ENCODE results near the gene GJA5.
A peak's percentile ranks its signal among the peaks of the same experiment; 100 is the strongest.

Gene GJA5

GRCh38 chr1:147773215-147773715 is 12.9 kb upstream of the GJA5 start:
- ATAC-seq, result no peak
- no peak overlapping the region for H3K27ac Mint-ChIP-seq
- H3K9me3 Mint-ChIP-seq, result no peaks in the 10 kb centered on the region
- peaks cover 28% of the 10 kb centered on the region for H3K4me1 Mint-ChIP-seq
- no peaks in the 10 kb centered on the region for H3K36me3 Mint-ChIP-seq
- peaks cover 58% of the 10 kb centered on the region for H3K27me3 Mint-ChIP-seq
- no peak overlapping the region for H3K4me3 Mint-ChIP-seq

GRCh38 chr1:147772570-147772969 is 12.2 kb upstream of the GJA5 start:
- Mint-ChIP-seq H3K36me3 (no peaks in the 10 kb centered on the region), H3K4me3 (no peak overlapping the region), H3K27me3 (peaks cover 51% of the 10 kb centered on the region), H3K9me3 (no peaks in the 10 kb centered on the region), H3K27ac (no peak overlapping the region), H3K4me1 (peaks cover 28% of the 10 kb centered on the region)
- ATAC-seq, result no peak

GRCh38 chr1:147771226-147772125 is 11.1 kb upstream of the GJA5 start:
- H3K9me3 Mint-ChIP-seq, result no peaks in the 10 kb centered on the region
- peaks cover 49% of the 10 kb centered on the region for H3K27me3 Mint-ChIP-seq
- peak; percentile 77 for ATAC-seq
- H3K4me1 Mint-ChIP-seq, result peaks cover 28% of the 10 kb centered on the region
- H3K4me3 Mint-ChIP-seq, result no peak overlapping the region
- no peaks in the 10 kb centered on the region for H3K36me3 Mint-ChIP-seq
- H3K27ac Mint-ChIP-seq, result peak overlapping the region; percentile 49

- Mint-ChIP-seq H3K9me3 (no peaks in the 10 kb centered on the region), H3K27ac (no peak overlapping the region), H3K27me3 (peaks cover 42% of the 10 kb centered on the region), H3K4me1 (peaks cover 28% of the 10 kb centered on the region), H3K36me3 (no peaks in the 10 kb centered on the region), H3K4me3 (no peak overlapping the region)
- no peak for ATAC-seq
Measured at GRCh38 chr1:147769106-147769505, 8.7 kb upstream of the GJA5 start.

GRCh38 chr1:147768582-147768981 is 8.2 kb upstream of the GJA5 start:
- no peak overlapping the region for H3K27ac Mint-ChIP-seq
- ATAC-seq, result no peak

GRCh38 chr1:147768101-147768500 is 7.7 kb upstream of the GJA5 start:
- Mint-ChIP-seq H3K4me3 (no peak overlapping the region), H3K4me1 (peaks cover 23% of the 10 kb centered on the region), H3K27ac (no peak overlapping the region), H3K27me3 (peaks cover 32% of the 10 kb centered on the region), H3K36me3 (no peaks in the 10 kb centered on the region), H3K9me3 (no peaks in the 10 kb centered on the region)
- ATAC-seq, result no peak

More at GRCh38 chr1:147768582-147768981, 8.2 kb upstream of the GJA5 start:
- Mint-ChIP-seq H3K27me3 (peaks cover 37% of the 10 kb centered on the region), H3K4me3 (no peak overlapping the region), H3K9me3 (no peaks in the 10 kb centered on the region), H3K4me1 (peaks cover 26% of the 10 kb centered on the region), H3K36me3 (no peaks in the 10 kb centered on the region)

- H3K36me3 Mint-ChIP-seq, result no peaks in the 10 kb centered on the region
- peak overlapping the region; percentile 2 for H3K27ac Mint-ChIP-seq
- ATAC-seq, result no peak
- H3K9me3 Mint-ChIP-seq, result no peaks in the 10 kb centered on the region
- no peak overlapping the region for H3K4me3 Mint-ChIP-seq
- H3K4me1 Mint-ChIP-seq, result peaks cover 27% of the 10 kb centered on the region
- no peaks in the 10 kb centered on the region for H3K27me3 Mint-ChIP-seq
Measured at GRCh38 chr1:147762233-147763024, 2.0 kb upstream of the GJA5 start.

GRCh38 chr1:147758379-147759100 is 1.9 kb downstream of the GJA5 start:
- H3K27ac Mint-ChIP-seq, result no peak overlapping the region
- no peak for ATAC-seq

GRCh38 chr1:147757015-147757990 is 3.1 kb downstream of the GJA5 start:
- Mint-ChIP-seq H3K4me3 (no peak overlapping the region), H3K27me3 (no peaks in the 10 kb centered on the region), H3K4me1 (peaks cover 17% of the 10 kb centered on the region), H3K9me3 (no peaks in the 10 kb centered on the region), H3K36me3 (no peaks in the 10 kb centered on the region), H3K27ac (no peak overlapping the region)
- ATAC-seq, result no peak

More at GRCh38 chr1:147758379-147759100, 1.9 kb downstream of the GJA5 start:
- no peaks in the 10 kb centered on the region for H3K36me3 Mint-ChIP-seq
- H3K4me1 Mint-ChIP-seq, result peaks cover 27% of the 10 kb centered on the region
- H3K4me3 Mint-ChIP-seq, result no peak overlapping the region
- H3K27me3 Mint-ChIP-seq, result no peaks in the 10 kb centered on the region
- H3K9me3 Mint-ChIP-seq, result no peaks in the 10 kb centered on the region

GRCh38 chr1:147756341-147756740 is 4.1 kb downstream of the GJA5 start:
- Mint-ChIP-seq H3K4me3 (no peak overlapping the region), H3K9me3 (no peaks in the 10 kb centered on the region), H3K4me1 (peaks cover 7% of the 10 kb centered on the region), H3K27me3 (no peaks in the 10 kb centered on the region), H3K27ac (no peak overlapping the region), H3K36me3 (no peaks in the 10 kb centered on the region)
- no peak for ATAC-seq

GRCh38 chr1:147754661-147755060 is 5.7 kb downstream of the GJA5 start:
- Mint-ChIP-seq H3K27ac (no peak overlapping the region), H3K36me3 (no peaks in the 10 kb centered on the region), H3K27me3 (no peaks in the 10 kb centered on the region), H3K4me3 (no peak overlapping the region), H3K4me1 (no peaks in the 10 kb centered on the region), H3K9me3 (no peaks in the 10 kb centered on the region)
- ATAC-seq, result no peak

GRCh38 chr1:147753081-147753480 is 7.3 kb downstream of the GJA5 start:
- Mint-ChIP-seq H3K27ac (no peak overlapping the region), H3K4me3 (no peak overlapping the region), H3K27me3 (no peaks in the 10 kb centered on the region), H3K9me3 (no peaks in the 10 kb centered on the region), H3K36me3 (no peaks in the 10 kb centered on the region), H3K4me1 (no peaks in the 10 kb centered on the region)
- peak; percentile 37 for ATAC-seq

- H3K36me3 Mint-ChIP-seq, result no peaks in the 10 kb centered on the region
- H3K27ac Mint-ChIP-seq, result no peak overlapping the region
- H3K4me3 Mint-ChIP-seq, result no peak overlapping the region
- peaks cover under 1% of the 10 kb centered on the region for H3K27me3 Mint-ChIP-seq
- no peaks in the 10 kb centered on the region for H3K9me3 Mint-ChIP-seq
- ATAC-seq, result no peak
- no peaks in the 10 kb centered on the region for H3K4me1 Mint-ChIP-seq
Measured at GRCh38 chr1:147752511-147752910, 7.9 kb downstream of the GJA5 start.

- peaks cover 12% of the 10 kb centered on the region for H3K27me3 Mint-ChIP-seq
- H3K9me3 Mint-ChIP-seq, result no peaks in the 10 kb centered on the region
- H3K4me3 Mint-ChIP-seq, result no peak overlapping the region
- no peak for ATAC-seq
- no peaks in the 10 kb centered on the region for H3K4me1 Mint-ChIP-seq
- H3K36me3 Mint-ChIP-seq, result no peaks in the 10 kb centered on the region
- H3K27ac Mint-ChIP-seq, result no peak overlapping the region
Measured at GRCh38 chr1:147751346-147751745, 9.1 kb downstream of the GJA5 start.

Measured in stimulated activated memory B cell treated with anti-CD40 and anti-IgM and Interleukin-4, amounts not matched to agents 10 μg/mL and 1 μg/mL and 100 μg/mL, for 72 hours (primary cell).